NCI-H1048 (cell line): ENCODE data around the gene TBRG4.

Experiments
- DNase-seq: peaks from one replicate; lab custom pipeline; 2025; lab: John Stamatoyannopoulos, UW

The TBRG4 gene

DNA sequence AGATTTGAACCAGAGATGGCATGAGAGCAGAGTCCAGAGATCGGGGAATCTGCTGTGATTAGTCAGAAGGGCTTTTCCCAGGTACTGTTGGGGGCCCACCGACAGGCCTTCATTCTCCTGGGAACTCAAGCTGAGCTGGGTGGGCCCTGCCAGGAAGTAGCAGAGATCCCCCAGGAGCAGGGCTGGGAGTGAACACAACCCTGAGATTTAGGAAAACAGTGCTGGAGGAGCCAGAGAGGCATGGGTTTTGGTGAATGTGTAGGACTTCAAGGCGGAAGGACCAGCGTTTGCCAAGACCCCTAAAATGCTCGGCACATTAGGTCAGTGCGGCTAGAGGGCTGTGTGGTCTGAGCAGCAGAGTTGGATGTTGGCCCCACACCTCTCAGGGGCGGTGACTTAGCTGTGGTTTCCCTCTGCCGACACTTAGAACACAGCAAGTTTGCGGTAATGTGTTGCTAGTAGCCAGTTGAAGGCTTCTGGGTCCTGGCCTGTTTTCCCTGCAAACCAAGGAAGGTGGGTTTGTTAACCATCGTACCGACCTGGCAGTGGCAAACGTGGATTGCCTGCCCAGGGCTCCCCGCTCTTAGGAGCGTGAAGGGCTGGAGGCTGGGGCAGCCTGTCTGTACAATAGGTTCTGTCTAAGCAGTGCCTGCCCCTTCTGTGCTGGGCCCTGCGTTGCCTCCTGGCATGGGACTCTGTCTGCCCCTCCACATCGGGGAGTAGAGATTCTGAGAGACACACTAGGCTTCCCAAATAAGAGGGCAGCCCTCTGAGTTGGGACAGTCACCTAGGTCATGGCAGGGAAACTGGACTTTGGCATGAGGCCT lies 36.8 kb downstream of the TBRG4 start:
- DNase-seq: no peak

DNA sequence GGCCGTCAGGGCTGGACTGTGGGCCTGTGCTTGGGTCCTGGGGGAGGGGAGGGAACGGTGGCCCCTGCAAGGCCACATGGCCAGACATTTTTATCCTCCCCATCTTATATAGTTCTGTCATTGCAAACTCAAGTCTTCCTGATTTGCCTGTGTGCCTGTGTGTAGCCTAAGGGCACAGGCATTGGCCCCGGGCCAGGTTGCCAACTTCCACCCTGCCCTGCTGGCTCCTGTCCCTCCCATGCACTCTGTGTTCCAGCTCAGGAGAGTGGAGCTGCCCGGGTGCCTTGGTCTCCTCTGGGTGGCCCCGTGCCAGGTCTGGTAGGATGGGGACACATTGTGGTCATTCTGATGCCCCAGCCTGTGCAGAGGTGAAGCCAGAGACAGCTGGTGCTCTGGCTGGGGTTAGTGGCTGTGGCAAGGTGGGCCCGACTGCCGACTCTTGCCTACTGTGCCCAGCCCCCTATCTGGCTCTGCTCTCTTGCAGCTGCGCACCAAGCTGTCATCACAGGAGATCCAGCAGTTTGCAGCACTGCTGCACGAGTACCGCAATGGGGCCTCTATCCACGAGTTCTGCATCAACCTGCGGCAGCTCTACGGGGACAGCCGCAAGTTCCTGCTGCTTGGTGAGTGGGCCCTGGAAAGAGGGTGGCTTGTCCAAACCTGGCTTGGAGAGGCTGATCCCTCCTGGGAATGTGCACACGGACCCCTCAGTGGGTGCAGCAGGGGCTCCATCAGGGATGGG lies 37.5 kb downstream of the TBRG4 start:
- no peak for DNase-seq

DNA sequence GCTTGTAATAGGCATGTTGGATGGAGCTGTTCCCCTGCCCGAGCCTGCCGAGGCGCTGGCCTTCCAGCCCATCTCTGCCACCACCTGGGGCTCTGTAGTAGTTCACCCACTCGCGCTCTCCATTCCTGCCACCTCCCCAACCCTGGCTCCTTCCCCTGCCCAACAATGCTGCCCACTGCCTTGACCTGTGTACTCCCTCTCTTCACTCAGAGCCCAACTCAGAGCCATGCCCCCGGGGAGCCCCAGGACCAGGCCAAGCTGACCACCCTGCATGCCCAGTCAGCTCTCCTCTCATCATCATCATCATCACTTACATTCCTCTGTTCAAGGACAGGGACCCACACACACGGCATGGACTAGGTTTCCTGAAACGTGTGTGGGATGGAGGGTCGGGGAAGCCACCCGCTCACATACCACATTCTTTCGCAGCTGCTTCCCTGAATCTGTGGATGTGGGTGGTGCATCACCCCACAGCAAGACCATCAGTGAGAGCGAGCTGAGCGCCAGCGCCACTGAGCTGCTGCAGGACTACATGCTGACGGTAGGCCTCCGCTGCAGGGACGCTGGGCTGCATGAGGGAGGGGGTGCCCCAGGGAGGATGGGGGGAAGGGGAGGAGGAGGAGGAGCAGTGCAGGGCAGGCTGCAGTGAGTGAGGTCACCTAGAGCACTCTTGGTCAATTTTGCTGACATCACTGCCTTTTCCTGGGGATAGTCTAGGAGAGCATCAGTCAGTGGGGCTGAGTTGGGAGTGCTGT lies 38.3 kb downstream of the TBRG4 start:
- no peak for DNase-seq

DNA sequence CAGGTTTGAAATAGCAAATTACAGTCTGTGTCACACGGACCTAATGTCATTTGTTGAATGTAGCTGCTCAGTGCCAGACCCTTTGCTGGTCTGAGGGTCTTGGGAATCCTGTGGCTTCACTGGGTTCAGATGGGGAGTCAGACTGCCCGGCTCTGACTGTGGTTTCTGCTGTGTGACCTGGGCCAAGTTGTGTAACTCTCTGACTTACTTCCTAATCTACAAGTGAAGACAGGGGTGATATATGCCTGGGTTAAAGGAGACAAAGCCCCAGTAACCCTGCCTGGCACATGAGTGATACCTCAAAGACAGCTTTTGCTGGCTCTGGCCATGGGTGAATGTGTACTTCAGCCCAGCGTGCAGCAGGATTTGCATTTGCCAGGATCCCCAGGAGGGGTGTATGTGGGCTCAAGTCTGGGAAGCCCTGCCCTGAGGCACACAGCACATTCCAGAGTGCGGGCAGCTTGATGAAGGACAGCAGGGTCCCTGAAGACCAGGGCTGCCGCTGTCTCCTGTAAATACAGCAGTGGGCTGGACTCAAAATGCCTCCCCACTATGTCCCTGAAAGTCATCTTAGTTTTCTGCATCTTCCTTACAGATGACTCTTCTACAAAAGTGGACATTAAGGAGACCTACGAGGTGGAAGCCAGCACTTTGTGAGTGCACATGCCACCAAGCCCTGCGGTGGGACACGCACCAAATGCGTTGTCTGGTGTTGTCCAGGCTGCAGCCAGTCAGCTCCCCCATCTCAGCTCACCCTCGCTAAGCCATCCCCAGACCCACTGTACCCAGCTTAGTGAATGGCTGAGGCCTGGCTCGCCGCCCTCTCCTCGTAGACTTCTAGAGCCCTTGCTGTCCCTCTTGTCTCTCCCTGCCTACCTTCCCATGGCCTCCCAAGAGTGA lies 39.1 kb downstream of the TBRG4 start:
- DNase-seq: no peak

DNA sequence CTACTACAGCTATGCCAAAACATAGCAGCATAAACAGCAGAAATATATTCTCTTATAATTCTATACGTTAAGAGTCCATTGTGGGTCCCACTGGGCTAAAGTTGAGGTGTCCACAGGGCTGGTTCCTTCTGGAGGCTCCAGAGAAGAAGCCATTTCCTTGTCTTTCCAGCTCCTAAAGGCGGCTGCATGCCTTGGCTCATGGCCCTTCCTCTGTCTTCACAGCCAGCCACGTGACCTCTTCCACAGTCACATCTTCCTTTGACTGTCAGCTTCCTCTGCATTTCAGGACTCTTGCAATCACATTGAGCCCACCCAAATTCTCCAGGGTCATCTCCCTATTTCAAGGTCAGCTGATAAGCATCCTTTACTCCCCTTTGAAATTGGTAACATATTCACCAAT lies 40.0 kb downstream of the TBRG4 start:
- no peak for DNase-seq

DNA sequence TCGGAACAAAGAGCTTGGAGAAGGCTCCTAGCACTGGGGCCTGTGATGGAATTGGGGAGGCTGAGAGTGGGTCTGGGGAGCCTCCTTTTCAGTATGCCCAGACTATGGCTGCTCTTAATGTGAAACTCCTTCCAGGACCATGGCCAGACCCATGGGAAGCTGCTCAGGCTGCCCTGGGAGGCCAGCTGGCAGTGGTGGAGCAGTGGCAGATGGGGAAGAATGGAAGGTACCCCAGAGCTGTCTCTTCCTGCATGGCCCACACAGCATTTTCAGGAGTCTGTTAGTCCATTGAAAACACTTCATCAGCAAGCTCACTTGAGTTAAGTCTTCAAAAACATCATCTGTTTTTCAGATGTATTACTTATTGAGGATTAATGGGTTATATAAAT lies 41.2 kb downstream of the TBRG4 start:
- DNase-seq: no peak

DNA sequence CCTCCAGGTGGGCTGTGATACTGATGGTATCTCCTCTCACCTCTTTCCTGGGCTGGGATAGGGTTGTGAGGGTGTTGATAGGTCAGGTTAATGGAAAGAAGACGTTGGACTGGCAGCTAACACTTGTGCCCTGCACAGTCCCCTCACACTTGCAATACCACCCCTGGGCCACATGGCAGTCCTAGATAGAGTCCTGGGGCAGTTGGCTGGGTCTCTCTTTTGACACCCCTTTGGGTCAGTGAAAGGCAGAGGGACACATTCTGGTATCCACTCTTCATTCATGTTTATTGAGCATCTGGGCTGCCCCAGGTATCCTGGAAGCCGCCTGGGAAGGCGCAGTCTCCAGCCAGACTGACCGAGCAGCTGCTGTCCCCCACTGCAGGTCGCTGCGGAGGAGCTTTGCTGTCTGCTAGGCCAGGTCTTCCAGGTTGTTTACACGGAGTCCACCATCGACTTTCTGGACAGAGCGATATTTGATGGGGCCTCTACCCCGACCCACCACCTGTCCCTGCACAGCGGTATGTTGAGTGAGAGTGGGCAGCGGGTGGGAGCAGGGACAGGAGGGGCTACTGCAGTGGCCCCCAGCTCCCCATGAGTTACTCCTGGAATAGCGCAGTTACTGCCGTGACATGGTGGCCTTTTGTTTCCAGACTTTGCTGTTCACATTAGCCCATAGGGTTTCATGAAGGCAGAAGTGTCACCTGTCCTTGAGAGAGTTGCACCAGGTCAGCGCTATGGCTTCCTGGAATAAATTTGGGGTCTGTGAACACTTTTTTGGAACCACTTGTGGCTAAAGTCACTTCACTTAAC lies 41.8 kb downstream of the TBRG4 start:
- no peak for DNase-seq

DNA sequence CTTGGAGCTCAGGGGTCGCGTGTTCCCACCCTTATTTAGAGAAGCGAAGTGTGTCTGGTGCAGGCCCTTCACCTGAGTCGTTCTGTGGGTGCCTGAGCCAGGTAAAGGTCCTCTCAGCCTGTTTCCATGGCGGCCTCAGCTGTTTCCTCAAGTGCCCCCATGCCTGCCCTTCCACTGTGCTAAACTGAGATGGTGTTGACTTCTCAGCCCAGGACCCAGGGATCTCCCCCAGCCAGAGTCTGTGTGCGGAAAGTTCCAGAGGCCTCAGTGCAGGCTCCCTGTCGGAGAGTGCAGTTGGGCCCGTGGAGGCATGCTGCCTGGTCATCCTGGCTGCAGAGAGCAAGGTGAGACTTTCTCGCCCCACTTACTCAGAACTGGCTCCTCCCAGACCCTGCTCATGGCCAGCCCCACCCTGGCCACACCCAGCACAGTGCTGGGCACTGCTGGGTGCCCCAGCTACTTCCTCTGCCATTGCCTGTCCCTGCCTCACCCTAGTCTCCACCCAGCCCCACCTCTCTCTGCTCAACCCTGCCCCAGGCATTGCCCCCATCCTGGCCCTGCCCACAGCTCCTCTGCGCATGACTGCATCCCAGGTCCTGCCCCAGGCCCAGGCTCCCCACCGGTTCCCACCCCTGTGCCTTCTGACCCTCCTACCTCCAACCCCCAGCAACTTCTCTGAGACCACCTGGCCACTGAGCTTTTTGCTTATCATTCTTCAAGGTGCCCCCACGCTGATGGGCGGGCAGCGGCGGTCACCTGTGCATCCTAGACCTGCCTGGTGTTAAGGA lies 43.1 kb downstream of the TBRG4 start:
- no peak for DNase-seq

DNA sequence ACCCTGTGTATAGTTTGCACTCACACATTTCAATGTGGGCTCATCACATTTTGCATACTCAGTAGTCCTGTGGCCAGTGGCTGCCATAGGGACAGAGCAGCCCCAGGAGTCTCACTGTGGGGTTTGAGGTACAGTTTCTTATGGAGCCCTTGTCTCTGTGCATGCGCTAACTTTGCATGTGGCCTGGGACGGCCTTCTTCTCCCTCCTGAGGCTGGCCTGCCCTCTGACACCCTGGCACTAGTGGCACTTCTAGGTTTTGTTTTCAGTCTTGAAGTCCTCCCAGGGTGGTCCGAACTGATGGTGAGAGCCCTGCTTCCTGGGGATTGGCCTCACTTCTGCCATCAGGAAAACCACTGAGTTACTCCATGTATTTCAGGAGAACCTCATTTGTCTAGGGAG lies 43.9 kb downstream of the TBRG4 start:
- no peak for DNase-seq

DNA sequence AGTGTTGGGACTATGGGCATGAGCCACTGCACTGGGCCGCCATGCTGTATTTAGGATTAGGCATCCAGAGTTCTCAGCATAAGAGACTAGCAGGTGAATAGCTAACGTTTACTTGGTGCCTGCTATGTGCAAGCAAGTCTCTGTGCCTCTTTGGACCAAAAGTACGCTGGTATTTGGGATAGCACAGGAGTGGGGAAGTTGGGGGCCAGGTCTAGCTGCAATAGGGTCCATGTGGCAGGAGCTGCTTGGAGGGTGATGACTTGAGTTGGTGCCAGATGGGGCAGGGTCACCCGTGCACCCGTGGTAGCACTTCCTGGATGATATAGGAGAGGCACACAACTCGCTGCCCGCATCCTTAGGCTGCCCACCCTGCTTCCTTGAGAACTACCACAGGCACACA lies 45.1 kb downstream of the TBRG4 start:
- no peak for DNase-seq

DNA sequence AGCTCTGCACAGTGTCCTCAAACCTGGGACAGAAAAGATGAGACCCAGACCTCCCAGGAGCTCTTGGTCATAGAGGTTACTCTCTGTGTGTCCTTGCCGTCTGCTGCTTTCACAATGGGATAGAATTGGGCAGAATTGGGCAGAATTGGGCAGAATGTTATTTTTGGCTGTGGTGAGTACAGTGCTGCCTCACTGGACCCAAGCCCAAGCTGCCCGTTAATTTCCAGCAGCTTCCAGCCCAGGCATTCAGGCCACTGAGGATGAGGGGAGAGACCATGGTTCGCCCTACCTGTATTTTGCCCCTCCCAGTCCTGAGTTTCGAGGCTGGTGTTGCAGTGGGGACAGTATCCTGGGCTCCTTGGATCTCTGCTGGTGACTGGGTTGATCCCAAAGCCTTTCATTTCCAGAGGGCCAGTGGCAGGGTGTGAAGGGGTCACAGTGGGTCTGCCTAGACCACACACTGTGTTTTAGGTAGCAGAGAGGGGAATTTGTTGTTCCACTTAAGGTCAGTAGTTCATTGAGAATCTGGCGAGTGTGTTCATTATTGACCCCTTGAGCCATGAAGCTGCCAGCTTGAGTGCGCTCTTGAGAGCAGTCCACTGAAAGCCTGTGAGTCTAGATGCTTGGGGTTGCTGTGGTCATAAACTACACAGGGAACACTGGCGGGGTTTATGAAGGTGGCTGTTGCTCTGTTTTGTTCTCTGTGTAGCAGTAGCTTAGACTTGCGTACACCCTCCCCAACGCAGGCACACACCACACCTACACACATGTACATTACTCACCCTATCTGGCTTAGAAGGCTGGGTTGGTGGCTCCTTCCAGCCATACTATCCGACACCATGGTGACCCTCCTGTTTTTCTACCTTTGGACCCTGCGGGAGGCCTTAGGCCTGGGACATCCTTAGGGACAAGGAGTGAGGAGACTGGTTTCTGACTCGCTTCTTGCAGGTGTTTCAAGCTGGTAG lies 46.2 kb downstream of the TBRG4 start:
- DNase-seq: no peak

DNA sequence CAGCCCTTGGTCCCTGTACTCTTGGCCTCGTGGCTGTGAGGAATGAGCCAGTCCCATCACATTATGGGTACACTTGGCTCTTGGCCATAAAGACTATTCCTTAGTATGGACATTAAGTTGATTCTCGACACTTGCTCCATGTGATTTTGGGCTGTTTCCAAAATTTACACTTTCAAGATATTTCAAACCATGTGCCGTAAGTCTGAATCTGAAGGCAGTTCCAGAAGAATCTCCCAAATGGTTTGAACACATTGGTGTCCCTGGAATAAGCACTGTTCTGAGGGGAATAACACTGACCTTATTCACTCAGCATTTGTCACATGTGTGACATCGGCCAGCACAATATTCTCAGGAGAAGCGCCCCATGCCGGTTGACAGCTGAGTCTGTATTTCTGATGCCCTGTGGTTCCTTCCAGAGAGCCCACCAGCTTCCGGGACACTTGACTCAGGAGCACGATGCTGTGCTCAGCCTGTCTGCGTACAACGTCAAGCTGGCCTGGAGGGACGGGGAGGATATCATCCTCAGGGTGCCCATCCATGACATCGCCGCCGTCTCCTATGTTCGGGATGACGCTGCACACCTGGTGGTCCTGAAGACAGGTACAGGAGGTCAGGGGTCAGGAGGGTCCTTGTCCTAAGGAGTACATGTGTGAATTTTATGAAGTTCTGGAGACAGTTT lies 47.3 kb downstream of the TBRG4 start:
- DNase-seq: no peak

DNA sequence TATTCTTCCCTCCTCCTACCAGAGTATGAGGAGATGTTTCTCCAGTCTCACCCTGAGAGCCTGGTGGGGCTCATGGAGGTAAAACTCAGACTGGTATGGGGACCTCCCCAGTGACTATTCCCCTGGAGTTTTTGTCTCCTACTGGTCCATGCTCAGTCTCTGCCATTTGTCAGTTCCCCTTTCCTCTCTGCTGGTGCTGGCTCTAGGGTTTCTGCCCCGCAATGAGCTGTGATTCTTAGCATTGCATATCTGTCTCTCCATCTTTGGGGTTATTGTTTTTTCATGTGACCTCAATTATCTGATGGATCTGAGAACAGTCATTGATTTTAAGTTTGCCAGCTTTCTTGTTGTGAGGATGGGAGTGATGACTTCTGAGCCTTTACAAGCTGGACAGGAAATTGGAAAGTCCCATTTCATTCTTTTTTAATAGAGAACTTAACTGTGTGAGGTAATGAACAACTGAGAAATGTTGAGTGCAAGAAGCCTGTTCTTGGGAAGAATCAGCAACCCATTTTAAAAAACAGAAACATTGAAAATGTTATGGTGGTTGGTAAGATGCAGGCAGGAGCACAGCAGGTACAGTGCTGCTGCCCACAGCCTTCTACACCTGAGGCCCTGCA lies 49.6 kb downstream of the TBRG4 start:
- DNase-seq: no peak

DNA sequence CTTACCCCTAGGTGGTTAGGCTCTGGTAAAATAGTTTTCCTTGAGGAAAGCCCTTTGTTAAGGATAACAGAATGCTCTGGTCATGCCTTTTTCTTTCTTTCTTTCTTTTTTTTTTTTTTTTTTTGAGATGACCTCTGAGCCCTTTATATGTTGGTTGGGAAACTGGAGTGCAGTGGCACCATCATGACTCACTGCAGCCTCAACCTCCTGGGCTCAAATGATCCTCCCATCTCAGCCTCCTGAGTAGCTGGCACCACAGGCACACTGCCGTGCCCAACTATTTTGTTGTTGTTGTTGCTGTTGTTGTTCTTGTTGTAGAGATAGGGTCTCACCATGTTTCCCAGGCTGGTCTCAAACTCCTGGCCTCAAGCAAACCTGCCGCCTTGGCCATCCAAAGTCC lies 50.1 kb downstream of the TBRG4 start:
- no peak for DNase-seq

DNA sequence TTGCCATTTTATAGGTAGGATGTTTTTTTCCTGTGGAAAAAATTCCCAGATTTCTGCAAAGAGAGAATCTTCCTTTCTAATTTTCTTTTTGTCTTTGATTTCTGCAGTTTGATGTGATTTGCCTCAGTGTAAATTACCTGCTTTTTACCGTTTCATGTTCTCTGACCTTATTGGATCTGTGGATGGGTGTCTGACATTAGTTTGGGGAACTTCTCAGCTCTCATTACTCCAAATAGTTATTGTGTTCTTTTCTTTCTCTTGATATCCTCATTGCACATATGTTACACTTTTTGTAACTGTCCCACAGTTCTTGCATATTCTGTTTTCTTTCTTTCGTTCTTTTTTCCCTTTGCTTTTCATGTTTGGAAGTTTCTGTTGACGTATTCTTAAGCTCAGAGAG lies 51.2 kb downstream of the TBRG4 start:
- no peak for DNase-seq

DNA sequence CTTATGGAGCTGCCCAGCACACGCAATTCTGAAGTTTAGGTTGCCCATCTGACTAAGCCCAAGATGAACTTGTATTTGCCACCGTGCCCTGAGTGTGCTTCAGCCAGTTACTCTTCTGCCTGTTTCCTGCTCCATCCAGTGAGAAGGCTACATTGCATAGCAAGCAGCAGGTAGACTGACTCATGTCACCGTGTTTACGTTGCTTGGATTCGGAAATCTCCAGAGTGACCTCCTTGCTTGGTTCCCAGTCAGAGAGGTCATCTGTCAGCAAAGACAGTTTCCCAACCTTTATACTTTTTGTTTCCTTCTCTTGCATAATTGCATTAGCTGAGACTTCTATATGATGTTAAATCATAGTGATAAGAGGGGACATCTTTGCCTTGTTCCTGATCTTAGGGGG lies 53.6 kb downstream of the TBRG4 start:
- no peak for DNase-seq

DNA sequence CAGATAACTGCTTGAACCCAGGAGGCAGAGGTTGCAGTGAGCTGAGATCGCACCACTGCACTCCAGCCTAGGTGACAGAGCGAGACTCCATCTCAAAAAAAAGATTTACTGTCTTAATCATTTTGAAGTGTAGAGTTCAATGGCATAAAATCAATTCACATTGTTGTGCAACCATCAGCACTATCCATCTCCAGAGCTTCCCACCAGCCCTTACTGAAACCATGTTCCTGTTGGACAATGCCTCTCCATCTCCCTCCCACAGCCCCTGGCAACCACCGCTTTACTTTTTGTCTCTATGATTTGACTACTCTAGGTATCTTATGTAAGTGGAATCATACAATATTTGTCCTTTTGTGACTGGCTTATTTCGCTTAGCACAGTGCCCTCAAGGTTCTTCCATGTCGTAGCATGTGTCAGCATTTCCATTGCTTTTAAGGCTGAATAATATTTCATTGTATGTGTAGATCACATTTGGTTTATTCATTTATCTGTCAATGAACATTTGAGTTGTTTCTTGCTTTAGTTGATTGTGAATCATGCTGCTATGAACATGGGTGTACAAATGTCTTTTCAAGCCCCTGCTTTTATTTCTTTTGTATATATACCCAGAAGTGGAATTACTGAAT lies 55.8 kb downstream of the TBRG4 start:
- DNase-seq: no peak
